ENCODE data around the gene MRTO4. TPM values are rescaled to one million over a fixed set of nuclear protein-coding genes. Genes with fewer than 3 reads are reported as not detected.

Gene MRTO4
- total and polyA plus RNA-seq, 2 of the 13 experiments (the other 11 are each of a cell fraction or from before 2014, with no cell fraction given), result 28.1 to 59.2 TPM

GRCh38 chr1:19251305-19252196 is at the start of gene MRTO4, which contains the start of gene EMC1 (continued):
- TF ChIP-seq E2F2 (CRISPR knock-in tag; IDR thresholded peaks at IDR 0.05; ENCODE audit: borderline replicate concordance), result peak; percentile 78; the same call in 1 of the 2 replicates
- TF ChIP-seq, protein P1, sequence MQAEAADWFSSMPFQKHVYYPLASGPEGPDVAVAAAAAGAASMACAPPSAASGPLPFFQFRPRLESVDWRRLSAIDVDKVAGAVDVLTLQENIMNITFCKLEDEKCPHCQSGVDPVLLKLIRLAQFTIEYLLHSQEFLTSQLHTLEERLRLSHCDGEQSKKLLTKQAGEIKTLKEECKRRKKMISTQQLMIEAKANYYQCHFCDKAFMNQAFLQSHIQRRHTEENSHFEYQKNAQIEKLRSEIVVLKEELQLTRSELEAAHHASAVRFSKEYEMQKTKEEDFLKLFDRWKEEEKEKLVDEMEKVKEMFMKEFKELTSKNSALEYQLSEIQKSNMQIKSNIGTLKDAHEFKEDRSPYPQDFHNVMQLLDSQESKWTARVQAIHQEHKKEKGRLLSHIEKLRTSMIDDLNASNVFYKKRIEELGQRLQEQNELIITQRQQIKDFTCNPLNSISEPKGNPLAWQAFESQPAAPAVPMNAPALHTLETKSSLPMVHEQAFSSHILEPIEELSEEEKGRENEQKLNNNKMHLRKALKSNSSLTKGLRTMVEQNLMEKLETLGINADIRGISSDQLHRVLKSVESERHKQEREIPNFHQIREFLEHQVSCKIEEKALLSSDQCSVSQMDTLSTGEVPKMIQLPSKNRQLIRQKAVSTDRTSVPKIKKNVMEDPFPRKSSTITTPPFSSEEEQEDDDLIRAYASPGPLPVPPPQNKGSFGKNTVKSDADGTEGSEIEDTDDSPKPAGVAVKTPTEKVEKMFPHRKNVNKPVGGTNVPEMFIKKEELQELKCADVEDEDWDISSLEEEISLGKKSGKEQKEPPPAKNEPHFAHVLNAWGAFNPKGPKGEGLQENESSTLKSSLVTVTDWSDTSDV (CRISPR knock-in tag; IDR thresholded peaks at IDR 0.05), result peak; percentile 89
- peak; percentile 92 for TF ChIP-seq MED8 (CRISPR knock-in tag; IDR thresholded peaks at IDR 0.05; ENCODE audit: insufficient replicate concordance)
- peak; percentile 98 for TF ChIP-seq DMAP1 (CRISPR knock-in tag; IDR thresholded peaks at IDR 0.05)
- peak; percentile 87; the same call in 1 of the 2 replicates for TF ChIP-seq ZBTB26 (CRISPR knock-in tag; IDR thresholded peaks at IDR 0.05; ENCODE audit: borderline replicate concordance)
- TF ChIP-seq FOSL1 (CRISPR knock-in tag; IDR thresholded peaks at IDR 0.05; ENCODE audit: borderline replicate concordance), result no peak
- no peak for TF ChIP-seq FIP1L1 (IDR thresholded peaks at IDR 0.05; ENCODE audit: borderline replicate concordance, insufficient read depth, low read depth, low read length)
- no peak for TF ChIP-seq ZNF7 (CRISPR knock-in tag; IDR thresholded peaks at IDR 0.05)
- TF ChIP-seq KDM2A (CRISPR knock-in tag; IDR thresholded peaks at IDR 0.05; ENCODE audit: borderline replicate concordance, low read depth), result peak; percentile 65; the same call in 1 of the 2 replicates
- TF ChIP-seq ZNF800 (CRISPR knock-in tag; IDR thresholded peaks at IDR 0.05), result no peak; the same call in 1 of the 2 replicates
- TF ChIP-seq KLF13 (CRISPR knock-in tag; IDR thresholded peaks at IDR 0.05), result no peak; the same call in 1 of the 2 replicates
- TF ChIP-seq TEAD2 (CRISPR knock-in tag; IDR thresholded peaks at IDR 0.05), result no peak
- TF ChIP-seq ATM (IDR thresholded peaks at IDR 0.05; ENCODE audit: borderline replicate concordance), result no peak
- TF ChIP-seq BATF2 (CRISPR knock-in tag; IDR thresholded peaks at IDR 0.05), result no peak; the same call in 1 of the 2 replicates
- TF ChIP-seq ZNF547 (CRISPR knock-in tag; IDR thresholded peaks at IDR 0.05), result peak; percentile 98
- TF ChIP-seq, protein P2, sequence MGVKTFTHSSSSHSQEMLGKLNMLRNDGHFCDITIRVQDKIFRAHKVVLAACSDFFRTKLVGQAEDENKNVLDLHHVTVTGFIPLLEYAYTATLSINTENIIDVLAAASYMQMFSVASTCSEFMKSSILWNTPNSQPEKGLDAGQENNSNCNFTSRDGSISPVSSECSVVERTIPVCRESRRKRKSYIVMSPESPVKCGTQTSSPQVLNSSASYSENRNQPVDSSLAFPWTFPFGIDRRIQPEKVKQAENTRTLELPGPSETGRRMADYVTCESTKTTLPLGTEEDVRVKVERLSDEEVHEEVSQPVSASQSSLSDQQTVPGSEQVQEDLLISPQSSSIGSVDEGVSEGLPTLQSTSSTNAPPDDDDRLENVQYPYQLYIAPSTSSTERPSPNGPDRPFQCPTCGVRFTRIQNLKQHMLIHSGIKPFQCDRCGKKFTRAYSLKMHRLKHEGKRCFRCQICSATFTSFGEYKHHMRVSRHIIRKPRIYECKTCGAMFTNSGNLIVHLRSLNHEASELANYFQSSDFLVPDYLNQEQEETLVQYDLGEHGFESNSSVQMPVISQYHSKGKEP (CRISPR knock-in tag; IDR thresholded peaks at IDR 0.05), result peak; percentile 22; the same call in 1 of the 2 replicates
- peak; percentile 51; the same call in 1 of the 2 replicates for TF ChIP-seq ZNF737 (CRISPR knock-in tag; IDR thresholded peaks at IDR 0.05; ENCODE audit: borderline replicate concordance)
- TF ChIP-seq SMAD1 (CRISPR knock-in tag; IDR thresholded peaks at IDR 0.05; ENCODE audit: borderline replicate concordance, low read depth), result no peak
